Bone marrow (tissue), 2 donors: ENCODE data around the gene KISS1R.
"Not testable (repeated sequence)": the region's sequence is repeated elsewhere in the genome, so short reads cannot be mapped to it uniquely, and the experiment has no call there.

Source experiments
- DNase-seq, 2 donors: peaks; one replicate each; lab custom pipeline; 2025; lab: John Stamatoyannopoulos, UW

Gene KISS1R

GRCh38 chr19:953445-954271 is 36.5 kb downstream of the KISS1R start:
- no peak for DNase-seq

GRCh38 chr19:954272-954671 is 37.1 kb downstream of the KISS1R start:
- DNase-seq = no peak

DNA sequence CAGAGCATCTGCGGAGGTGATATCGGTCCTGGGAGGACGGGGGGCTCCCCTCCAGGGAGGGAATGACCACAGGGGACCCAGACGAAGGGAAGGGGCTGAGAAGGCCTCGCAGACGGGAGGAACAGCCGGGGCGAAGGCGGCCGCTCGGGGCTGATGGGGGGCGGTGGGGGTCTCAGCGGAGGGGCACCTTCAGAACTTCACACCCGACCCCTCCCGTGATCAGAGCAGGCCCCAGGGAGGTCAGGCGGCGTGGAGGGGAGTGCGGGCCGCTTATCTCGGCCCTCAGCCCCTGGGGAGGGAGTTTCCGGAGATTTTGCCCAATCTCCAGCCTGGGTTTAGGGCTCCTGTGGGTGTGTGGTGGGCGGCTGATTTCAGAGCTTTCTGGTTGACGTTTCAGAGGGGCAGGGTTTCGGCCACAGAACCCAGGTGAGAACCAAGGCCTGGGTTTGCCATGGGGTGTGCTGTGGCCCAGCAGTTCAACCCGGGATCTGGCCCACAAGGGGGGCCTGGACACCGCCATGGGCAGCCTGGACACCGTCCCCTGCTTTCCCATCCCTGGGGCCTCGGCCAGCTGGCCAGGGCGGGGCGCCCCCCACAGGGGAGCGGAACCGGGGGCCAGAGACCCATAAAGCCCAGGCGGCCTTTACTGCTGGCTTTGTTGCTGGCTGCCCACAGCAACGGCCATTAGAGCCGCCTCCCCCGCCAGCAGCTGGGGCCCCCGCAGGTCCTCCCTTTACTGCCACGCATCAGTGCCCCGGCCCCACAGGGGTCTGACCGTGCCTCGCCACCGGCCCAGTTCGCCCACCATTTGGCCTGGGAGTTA is 37.8 kb downstream of the KISS1R start:
- DNase-seq = no peak

- DNase-seq = no peak
Observed at GRCh38 chr19:955803-956765, 39.0 kb downstream of the KISS1R start.

DNA sequence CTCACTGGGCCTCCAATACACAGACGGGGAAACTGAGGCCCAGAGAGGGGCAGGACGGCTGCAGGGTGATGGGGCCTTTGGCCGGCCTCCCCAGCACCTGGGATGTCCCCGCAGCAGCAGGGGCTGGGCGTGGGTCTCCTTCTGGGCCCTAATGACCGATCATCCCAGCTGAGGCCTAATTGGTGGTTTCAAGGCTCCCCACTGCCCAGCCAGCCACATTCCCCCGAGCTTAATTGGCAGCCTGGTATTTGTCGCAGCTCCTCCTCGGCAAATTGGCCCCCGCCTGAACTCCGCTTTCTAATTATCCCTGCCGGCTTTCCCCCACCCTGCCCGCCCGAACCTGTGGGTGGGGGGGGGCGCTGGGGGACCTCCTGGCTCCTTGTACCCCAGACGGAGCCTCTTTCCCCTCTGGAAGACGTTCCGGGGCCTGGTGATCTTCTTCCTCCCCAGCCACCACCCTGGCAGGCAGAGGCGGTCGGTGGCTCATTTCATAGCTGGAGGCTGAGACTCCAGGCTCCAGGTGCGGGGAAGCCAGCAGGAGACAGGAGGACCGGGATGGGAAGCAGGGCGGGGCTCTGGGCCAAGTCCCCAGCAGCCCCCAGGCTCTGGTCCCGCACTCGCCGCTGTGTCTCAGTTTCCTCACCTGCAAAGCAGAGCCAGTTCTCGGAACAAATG is 39.8 kb downstream of the KISS1R start:
- DNase-seq = no peak

GRCh38 chr19:957578-957977 is 40.4 kb downstream of the KISS1R start:
- not testable (repeated sequence) for DNase-seq

- DNase-seq = no peak
Observed at GRCh38 chr19:958967-959855, 42.1 kb downstream of the KISS1R start.

- no peak for DNase-seq
Observed at GRCh38 chr19:960020-960419, 42.9 kb downstream of the KISS1R start.

DNA sequence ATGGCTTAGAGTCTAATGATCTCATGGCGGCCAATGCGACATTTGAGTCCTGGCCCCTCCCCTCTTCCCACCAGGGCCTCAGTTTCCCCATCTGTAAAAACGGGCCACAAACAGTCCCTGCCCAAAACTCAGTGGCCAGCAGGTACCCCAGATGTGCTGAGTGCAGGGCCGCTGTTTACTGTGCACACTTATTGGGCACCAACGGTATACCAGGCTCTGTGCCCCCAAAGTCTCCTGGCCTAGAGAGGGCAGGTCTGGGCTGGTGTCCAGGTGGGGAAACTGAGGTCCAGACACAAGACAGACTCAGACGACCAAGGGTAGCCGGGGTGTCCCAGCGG is 43.4 kb downstream of the KISS1R start:
- no peak for DNase-seq

- DNase-seq = no peak
Observed at GRCh38 chr19:961866-962620, 44.9 kb downstream of the KISS1R start.

GRCh38 chr19:962683-963400 is 45.7 kb downstream of the KISS1R start:
- no peak for DNase-seq

DNA sequence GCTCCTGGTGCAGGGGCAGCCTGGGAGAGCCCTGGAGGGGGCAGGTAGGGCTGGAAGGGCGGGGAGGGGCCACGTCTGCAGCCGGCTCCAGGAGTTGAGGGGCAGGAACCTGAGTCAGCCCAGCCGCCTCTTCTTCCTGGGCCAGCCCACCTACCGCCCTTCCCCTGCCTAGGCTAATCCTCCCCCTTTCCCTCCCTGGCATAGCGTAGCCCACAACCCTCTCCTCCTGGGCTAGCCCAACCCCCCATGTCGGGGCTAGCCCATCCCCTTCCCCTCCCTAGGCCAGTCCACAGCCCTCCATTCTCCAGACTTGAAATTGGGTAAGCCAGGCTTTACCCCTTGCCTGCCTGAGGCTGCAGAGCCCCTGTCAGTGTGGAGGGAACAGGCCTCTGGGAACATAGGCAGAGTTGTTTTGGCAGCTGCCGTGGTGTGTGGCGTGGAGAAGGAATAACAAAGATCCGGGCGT is 46.4 kb downstream of the KISS1R start:
- DNase-seq = no peak

DNA sequence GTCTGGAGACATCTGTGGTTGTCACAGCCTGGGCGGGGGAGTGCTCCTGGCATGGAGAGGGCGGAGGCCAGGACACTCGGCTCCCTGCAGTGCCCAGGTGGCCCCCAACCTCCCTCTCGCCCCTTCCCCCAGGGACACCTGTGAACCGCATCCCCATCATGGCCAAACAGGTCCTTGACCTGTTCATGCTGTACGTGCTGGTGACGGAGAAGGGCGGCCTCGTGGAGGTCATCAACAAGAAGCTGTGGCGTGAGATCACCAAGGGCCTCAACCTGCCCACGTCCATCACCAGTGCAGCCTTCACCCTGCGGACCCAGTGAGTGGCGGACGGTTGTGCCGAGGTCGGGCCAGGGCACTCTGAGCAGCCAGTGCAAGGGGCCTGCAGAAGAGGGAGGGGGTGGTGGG is 47.0 kb downstream of the KISS1R start:
- DNase-seq = no peak

DNA sequence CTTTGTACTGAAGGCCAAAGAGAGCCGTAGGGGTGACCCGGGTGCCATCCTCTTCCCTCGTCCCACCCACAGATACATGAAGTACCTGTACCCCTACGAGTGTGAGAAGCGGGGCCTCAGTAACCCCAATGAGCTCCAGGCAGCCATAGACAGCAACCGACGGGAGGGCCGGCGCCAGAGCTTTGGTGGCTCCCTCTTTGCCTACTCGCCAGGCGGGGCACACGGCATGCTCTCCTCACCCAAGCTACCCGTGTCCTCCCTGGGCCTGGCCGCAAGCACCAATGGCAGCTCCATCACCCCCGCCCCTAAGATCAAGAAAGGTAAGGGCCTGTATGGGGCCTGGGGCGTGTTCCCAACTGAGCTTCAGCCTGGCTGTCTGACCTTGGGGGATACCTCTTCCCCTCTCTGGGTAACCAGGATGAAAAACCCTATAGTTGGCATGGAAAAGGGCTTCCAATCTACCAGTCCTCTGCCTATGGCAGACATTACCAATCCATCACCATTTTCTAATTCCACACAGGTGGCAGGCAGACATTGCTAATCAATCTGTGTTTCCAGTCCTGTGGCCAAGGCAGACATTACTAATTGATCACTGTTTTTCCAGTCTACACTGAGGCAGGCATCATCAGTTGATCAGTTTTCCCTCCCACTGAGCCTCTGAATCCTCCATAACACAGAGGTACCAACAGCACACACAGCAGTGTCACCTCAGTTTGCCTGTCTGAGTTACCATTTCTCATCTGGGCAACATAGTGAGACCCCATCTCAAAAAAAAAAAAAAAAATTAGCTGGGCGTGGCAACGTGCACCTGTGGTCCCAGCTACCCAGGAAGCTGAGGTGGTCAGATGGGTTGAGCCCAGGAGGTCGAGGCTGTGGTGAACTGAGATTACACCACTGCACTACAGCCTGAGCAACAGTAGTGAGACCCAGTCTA is 47.9 kb downstream of the KISS1R start:
- DNase-seq = no peak

- DNase-seq = no peak
Observed at GRCh38 chr19:966485-967088, 49.5 kb downstream of the KISS1R start.
